Heart right ventricle (tissue), 16 donors: ENCODE measurements around the gene SUSD5. TPM values are rescaled to one million over a fixed set of nuclear protein-coding genes. Genes with fewer than 3 reads are reported as not detected.

Experiments used
- ATAC-seq, 8 donors: fragments of 200-7000 bp; cut with Tn5 transposase; one replicate each; pipeline ENCODE4 v1.9.1; 2020; ENCODE audit warnings: mild to moderate bottlenecking in 8 of 8, moderate library complexity in 8 of 8, moderate number of reproducible peaks in 1 of 8
- DNase-seq, 2 donors: peaks; one replicate each; pipeline ENCODE4 v3.0.0-alpha.2; 2020
- H3K27ac ChIP-seq, 10 donors: fragments of 200-600 bp; sonication (generic) in 2 of 10; one replicate each; pipeline versions ENCODE4 v1.5.0 to v1.8.0; 2020 to 2022; ENCODE audit warnings: mild to moderate bottlenecking in 3 of 10
- H3K27me3 ChIP-seq, 7 donors: fragments of 200-600 bp; one replicate each; pipeline ENCODE4 v1.8.0; 2021 to 2022; ENCODE audit warnings: mild to moderate bottlenecking in 2 of 7
- H3K36me3 ChIP-seq, 9 donors: fragments of 200-600 bp; sonication (generic) in 1 of 9; one replicate each; pipeline versions ENCODE4 v1.5.0 to v1.8.0; 2020 to 2022; ENCODE audit warnings: mild to moderate bottlenecking in 2 of 9
- H3K4me1 ChIP-seq, 9 donors: fragments of 200-600 bp; sonication (generic) in 1 of 9; one replicate each; pipeline versions ENCODE4 v1.5.0 to v1.8.0; 2020 to 2022; ENCODE audit warnings: mild to moderate bottlenecking in 4 of 9
- H3K4me3 ChIP-seq, 10 donors: fragments of 200-600 bp; sonication (generic) in 2 of 10; one replicate each; pipeline versions ENCODE4 v1.5.0 to v1.8.0; 2020 to 2022; ENCODE audit warnings: mild to moderate bottlenecking in 7 of 10, moderate library complexity in 2 of 10
- H3K9me3 ChIP-seq, 11 donors: fragments of 200-600 bp in 10 of 11; sonication (generic) in 2 of 11; one replicate each; pipeline versions ENCODE4 v1.5.0 to v1.8.0; 2013 to 2022; ENCODE audit warnings: mild to moderate bottlenecking in 2 of 11, control low read depth in 1 of 11, moderate library complexity in 1 of 11
- CTCF ChIP-seq, 9 donors: fragments of 200-600 bp; sonication (generic) in 2 of 9; IDR thresholded peaks; one replicate each; pipeline versions ENCODE4 v1.5.0 to v1.8.0; 2021 to 2022; ENCODE audit warnings: antibody characterized with exemption in 9 of 9, mild to moderate bottlenecking in 5 of 9, moderate library complexity in 1 of 9
- WGBS, 2 donors: extraction: QIAGEN DNeasy Blood & Tissue Kit; methylation state at CpG; one replicate each; pipeline ENCODE4 v1.1.7; 2013; ENCODE audit warnings: inconsistent platforms in 1 of 2; 5-methylcytosine and 5-hydroxymethylcytosine counted together
- intact Hi-C, 10 donors: fragments of 100-400 bp; cut with DNase I; formaldehyde crosslinking; loops; one replicate each; pipeline versions ENCODE4 v1.11.1 to v1.14.2; 2022
- polyA plus RNA-seq, 2 donors: library from polyadenylated mRNA; stranded (reverse); fragments of 200-250 nt; gene quantifications; one replicate each; pipeline ENCODE4 v1.2.3, GENCODE V29; 2013
- total RNA-seq, 10 donors: library from RNA; stranded (reverse); fragmentation: NEBNext Ultra II Directional in 3 of 10; extraction: Animal tissue kit (Norgen Biotek cat#: 25700) in 3 of 10; gene quantifications; one replicate each; pipeline versions ENCODE4 v1.2.1 to v1.2.4, GENCODE V29; 2021 to 2023
- donor health status: Arrhythmogenic right ventricular cardiomyopathy.
- donor health status: ischemic (EF 13 %, LVEDD 7.1; RV severe dilation, severe dysfunction).
- donor health status: healthy with polysubstance abuse.
- donor health status: DM: no; HTN: yes; CAD: no.
- donor health status: DM: no; HTN: no; CAD: no.
- donor health status: ischemic (EF 25% LVEDD 6.9; RV normal size, moderate dysfunction).
- donor health status: ischemic (EF 25% LVEDD 5.7; RV mildly dilated, moderate dysfunction).
- donor health status: healthy.
- donor health status: DM: yes; HTN: yes; CAD: no.
- donor health status: Ischemic cardiomyopathy.
- donor health status: ischemic (EF 35%, LVEDD 5.7; RV mildly dilated, moderate dysfunction).
- donor health status: nonischemic (EF 11% LVEDD 7.7; RV severe dilation, severe dysfunction).
- donor health status: DM: yes; HTN: yes; CAD: no.
- donor health status: PGD.
- donor health status: ischemic (EF 29% LVEDD 5.4; RV normal size, mild dysfunction).
- donor health status: nonischemic (EF 23%, LVEDD 6.1; RV moderate dilation, normal function).

The SUSD5 gene
- total and polyA plus RNA-seq, 12 donors: 0.28 to 12.9 (median 1.0) TPM

GRCh38 chr3:33128706-33129105 is 89.9 kb downstream of the SUSD5 start:
- H3K4me1 ChIP-seq: peaks cover 0 to 9% (median 0%) of the 10 kb centered on the region in 9 donors
- no peak overlapping the region for H3K4me3 ChIP-seq
- 67 to 90% methylated on average over 1 of the region's 1 CpG for WGBS, 2 donors
- H3K36me3 ChIP-seq: peaks cover 0 to 99% (median 30%) of the 10 kb centered on the region in 9 donors
- no peaks in the 10 kb centered on the region for H3K9me3 ChIP-seq
- no peak for TF ChIP-seq CTCF (IDR thresholded peaks at IDR 0.05)
- ATAC-seq (no peak), DNase-seq (no peak)
- H3K27me3 ChIP-seq: no peaks in the 10 kb centered on the region
- no peak overlapping the region for H3K27ac ChIP-seq
- intact Hi-C loops: no loop called here

- WGBS, 2 donors: 91 to 94% methylated on average over 3 of the region's 3 CpGs
- intact Hi-C loops: no loop called here
- DNase-seq: no peak
- TF ChIP-seq CTCF (IDR thresholded peaks at IDR 0.05): no peak
- no peak for ATAC-seq
- H3K36me3 ChIP-seq: peaks cover 0 to 99% (median 35%) of the 10 kb centered on the region in 9 donors
- peaks cover 0 to 8% (median 0%) of the 10 kb centered on the region in 9 donors for H3K4me1 ChIP-seq
- H3K4me3 ChIP-seq: no peak overlapping the region
- H3K27ac ChIP-seq: no peak overlapping the region
- no peaks in the 10 kb centered on the region for H3K27me3 ChIP-seq
- H3K9me3 ChIP-seq: no peaks in the 10 kb centered on the region
Measured at GRCh38 chr3:33125840-33126239, 92.8 kb downstream of the SUSD5 start.

- no peaks in the 10 kb centered on the region for H3K9me3 ChIP-seq
- intact Hi-C loops: no loop called here
- peaks cover 0 to 14% (median 0%) of the 10 kb centered on the region in 9 donors for H3K4me1 ChIP-seq
- H3K27me3 ChIP-seq: no peaks in the 10 kb centered on the region
- H3K36me3 ChIP-seq: peaks cover 0 to 98% (median 35%) of the 10 kb centered on the region in 9 donors
- DNase-seq (no peak), ATAC-seq (no peak)
- no peak overlapping the region for H3K4me3 ChIP-seq
- no peak for TF ChIP-seq CTCF (IDR thresholded peaks at IDR 0.05)
- WGBS, 2 donors: 59 to 67% methylated on average over 1 of the region's 1 CpG
- H3K27ac ChIP-seq: no peak overlapping the region
Measured at GRCh38 chr3:33124638-33125037, 94.0 kb downstream of the SUSD5 start.

- Histone ChIP-seq H3K27ac (no peak overlapping the region), H3K4me1 (peaks cover 0 to 20% (median 0%) of the 10 kb centered on the region in 9 donors), H3K4me3 (no peak overlapping the region), H3K9me3 (no peaks in the 10 kb centered on the region), H3K36me3 (peaks cover 0 to 84% (median 35%) of the 10 kb centered on the region in 9 donors), H3K27me3 (no peaks in the 10 kb centered on the region)
- ATAC-seq: no peak
- WGBS, 2 donors: 91 to 94% methylated on average over 5 of the region's 5 CpGs
- intact Hi-C loops: no loop called here
- DNase-seq: no peak
- TF ChIP-seq CTCF (IDR thresholded peaks at IDR 0.05): no peak
Measured at GRCh38 chr3:33122991-33123390, 95.6 kb downstream of the SUSD5 start.
